ENCODE measurements around the gene GNAI1.

Gene GNAI1

DNA sequence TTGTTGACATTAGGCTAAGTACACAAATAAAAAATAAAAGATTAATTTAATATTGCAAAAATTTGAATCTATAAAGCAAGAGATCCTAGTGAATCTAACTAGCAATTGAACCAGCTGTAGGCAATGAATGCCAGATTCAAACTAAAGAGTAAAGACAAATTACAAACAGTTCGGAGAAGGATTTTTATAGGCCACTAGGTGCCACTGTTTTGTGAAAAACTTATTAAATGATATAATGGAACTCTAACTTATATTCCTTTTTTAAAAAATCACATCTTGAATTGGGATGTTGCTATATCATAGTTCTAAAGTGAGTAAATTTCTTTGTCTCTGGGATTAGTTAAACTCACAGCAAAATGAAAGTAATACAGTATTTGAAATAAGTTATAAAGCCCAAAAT, 39.1 kb upstream of the GNAI1 start:
- ChIA-PET POLR2A (ENCODE audit: low non-redundant PET) (no interaction called here), CTCF (interaction anchor here (0.5 kb wide), 1 partner anchor 490 kb away, joined by 4 read pairs; no protein-coding TSS in a partner anchor)
- H3K27ac ChIP-seq = no peak overlapping the region
- DNase-seq (ENCODE audit: low spot score) = no peak
- TF ChIP-seq, protein P1, sequence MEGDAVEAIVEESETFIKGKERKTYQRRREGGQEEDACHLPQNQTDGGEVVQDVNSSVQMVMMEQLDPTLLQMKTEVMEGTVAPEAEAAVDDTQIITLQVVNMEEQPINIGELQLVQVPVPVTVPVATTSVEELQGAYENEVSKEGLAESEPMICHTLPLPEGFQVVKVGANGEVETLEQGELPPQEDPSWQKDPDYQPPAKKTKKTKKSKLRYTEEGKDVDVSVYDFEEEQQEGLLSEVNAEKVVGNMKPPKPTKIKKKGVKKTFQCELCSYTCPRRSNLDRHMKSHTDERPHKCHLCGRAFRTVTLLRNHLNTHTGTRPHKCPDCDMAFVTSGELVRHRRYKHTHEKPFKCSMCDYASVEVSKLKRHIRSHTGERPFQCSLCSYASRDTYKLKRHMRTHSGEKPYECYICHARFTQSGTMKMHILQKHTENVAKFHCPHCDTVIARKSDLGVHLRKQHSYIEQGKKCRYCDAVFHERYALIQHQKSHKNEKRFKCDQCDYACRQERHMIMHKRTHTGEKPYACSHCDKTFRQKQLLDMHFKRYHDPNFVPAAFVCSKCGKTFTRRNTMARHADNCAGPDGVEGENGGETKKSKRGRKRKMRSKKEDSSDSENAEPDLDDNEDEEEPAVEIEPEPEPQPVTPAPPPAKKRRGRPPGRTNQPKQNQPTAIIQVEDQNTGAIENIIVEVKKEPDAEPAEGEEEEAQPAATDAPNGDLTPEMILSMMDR (conservative IDR thresholded peaks at IDR 0.05; ENCODE audit: low read depth) = peak; percentile 63

DNA sequence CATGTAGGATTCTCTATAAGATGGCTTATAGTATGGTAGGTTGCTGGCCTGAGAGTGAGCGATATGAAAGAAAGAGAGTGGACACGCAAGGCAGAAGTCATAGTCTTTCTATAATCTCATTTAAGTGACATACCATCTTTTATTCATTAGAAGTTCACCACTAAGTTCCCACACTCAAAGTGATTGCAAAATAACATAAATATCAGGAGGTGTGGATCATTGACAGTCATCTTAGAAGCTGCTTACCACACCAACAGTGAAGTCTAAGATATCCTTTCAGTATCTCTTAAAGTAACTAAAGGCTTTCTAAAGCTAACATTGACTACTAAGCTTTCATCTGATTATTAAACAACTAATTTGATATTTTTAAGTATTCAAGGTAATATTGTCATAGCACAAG, 36.9 kb upstream of the GNAI1 start:
- CTCF ChIA-PET = interaction anchor here (0.6 to 2.0 kb wide), 3 partner anchors 14 to 460 kb away, joined by 3 to 4 read pairs (median 4); no protein-coding TSS in a partner anchor
- POLR2A ChIA-PET (ENCODE audit: low non-redundant PET) = no interaction called here
- DNase-seq (ENCODE audit: low spot score) = no peak
- H3K27ac ChIP-seq = no peak overlapping the region
- TF ChIP-seq, protein P1 (conservative IDR thresholded peaks at IDR 0.05; ENCODE audit: low read depth) = no peak

DNA sequence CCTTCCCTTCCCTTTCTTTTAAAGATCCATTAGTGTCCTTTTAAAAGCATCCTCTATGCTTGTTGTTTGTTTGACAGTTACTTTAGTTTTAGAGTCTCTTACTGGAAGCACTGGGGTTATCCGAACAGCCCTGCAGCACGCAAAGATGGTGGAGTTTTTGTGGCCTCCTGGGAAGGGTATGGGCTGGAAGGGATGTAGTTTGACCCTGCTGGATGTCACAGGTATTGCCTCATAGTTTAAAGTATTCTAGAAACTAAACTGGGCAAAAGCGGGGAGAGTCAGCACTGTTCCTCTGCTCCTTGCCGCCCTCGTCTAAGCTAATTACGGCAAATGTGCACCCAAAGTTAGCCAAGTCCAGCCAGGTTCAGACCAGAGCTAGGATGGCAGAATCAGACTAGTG, 35.8 kb upstream of the GNAI1 start:
- CTCF ChIA-PET = interaction anchor here (0.6 to 2.0 kb wide), 4 partner anchors 9 to 293 kb away, joined by 3 to 6 read pairs (median 4); no protein-coding TSS in a partner anchor
- no peak for DNase-seq (ENCODE audit: low spot score)
- TF ChIP-seq, protein P1 (conservative IDR thresholded peaks at IDR 0.05; ENCODE audit: low read depth) = no peak
- H3K27ac ChIP-seq = no peak overlapping the region
- POLR2A ChIA-PET (ENCODE audit: low non-redundant PET) = no interaction called here

DNA sequence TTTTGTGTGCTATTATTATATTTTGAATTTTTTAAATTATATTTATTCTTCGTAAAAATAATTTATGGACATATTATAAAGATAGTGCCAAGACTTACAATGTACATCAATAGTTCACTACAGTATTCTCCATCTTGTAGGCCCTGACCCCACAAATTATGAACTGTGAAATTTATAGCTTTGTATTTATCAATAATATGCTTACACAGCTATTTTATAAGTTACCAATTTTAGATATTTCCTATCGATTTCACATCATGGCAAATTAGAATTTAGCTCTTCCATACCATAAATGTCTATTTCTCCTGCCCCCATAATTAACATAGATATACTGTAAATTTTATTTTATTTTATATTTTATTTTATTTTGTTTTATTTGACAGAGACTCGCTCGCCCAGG, 34.4 kb upstream of the GNAI1 start:
- H3K27ac ChIP-seq = no peak overlapping the region
- POLR2A ChIA-PET (ENCODE audit: low non-redundant PET) = no interaction called here
- TF ChIP-seq, protein P1 (conservative IDR thresholded peaks at IDR 0.05; ENCODE audit: low read depth) = no peak
- CTCF ChIA-PET = no interaction called here
- no peak for DNase-seq (ENCODE audit: low spot score)

DNA sequence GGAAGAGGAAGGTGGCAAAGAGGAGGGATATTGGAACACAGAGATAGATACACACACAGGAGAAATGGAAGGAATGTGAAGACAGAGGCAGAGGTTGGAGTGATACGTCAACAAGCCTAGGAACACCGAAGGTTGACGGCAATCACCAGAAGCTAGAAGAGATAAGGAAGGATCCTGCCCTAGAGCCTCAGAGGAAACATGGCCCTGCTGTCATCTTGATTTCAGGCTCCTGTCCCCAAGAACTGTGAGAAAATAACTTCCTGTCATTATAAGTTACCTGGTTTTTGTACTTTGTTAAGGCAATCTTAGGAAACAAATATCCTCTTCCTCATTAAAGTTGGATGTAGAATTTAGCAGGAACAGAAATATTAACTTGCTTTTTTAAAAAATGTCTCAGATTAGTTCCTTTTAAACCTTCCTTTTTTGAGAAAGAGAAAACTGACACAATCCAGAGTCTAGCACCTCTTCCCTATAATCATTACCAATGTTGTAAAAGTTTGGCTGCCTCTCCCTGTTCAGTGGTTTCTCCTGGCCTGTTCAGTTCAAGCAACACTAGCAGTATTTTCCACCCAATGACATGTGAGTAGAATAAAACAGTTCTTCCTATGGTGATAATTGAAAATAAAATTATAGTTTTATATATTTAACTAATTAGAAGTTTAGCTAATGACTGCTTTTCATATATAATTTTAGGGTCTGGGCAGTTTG, 28.8 kb upstream of the GNAI1 start:
- DNase-seq (ENCODE audit: low spot score) = no peak
- H3K27ac ChIP-seq = no peak overlapping the region
- TF ChIP-seq, protein P1 (conservative IDR thresholded peaks at IDR 0.05; ENCODE audit: low read depth) = no peak
- ChIA-PET CTCF (interaction anchor here (0.7 to 1.2 kb wide), 2 partner anchors 28 to 322 kb away, joined by 3 to 6 read pairs; no protein-coding TSS in a partner anchor), POLR2A (ENCODE audit: low non-redundant PET) (interaction anchor here (0.7 kb wide), 1 partner anchor 27 kb away, joined by 3 read pairs; no protein-coding TSS in a partner anchor)

DNA sequence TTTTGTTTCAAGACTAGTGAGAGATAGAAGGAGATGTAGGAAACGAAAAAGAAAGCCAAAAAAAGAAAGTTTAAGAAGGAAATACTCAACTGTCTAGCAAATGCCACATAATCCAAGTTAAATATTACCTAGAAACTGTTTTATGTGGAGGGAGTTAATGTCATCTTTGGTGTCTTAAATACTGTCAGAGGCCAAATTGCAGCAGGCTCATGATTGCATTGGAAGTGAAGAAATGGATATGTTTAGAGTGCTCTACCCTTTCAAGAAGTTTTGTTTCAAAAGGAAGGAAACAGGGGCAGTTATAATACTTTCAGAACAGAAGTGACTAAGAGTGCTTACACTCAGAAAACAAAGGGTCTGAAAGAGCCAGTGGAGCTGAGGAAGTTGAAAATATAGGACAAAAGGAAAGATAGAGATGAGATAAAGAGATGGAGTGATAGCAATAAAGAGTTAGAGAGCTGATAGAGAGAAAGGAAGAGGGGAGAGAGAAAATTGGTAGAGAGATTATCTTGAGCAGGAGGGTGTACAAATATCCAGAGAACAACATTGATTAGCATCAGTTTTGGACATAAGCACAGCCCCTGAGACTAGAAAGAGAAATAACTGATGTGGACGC, 28.0 kb upstream of the GNAI1 start:
- ChIA-PET POLR2A (ENCODE audit: low non-redundant PET) (no interaction called here), CTCF (interaction anchor here (0.7 to 1.2 kb wide), 2 partner anchors 27 to 322 kb away, joined by 3 to 6 read pairs; no protein-coding TSS in a partner anchor)
- no peak overlapping the region for H3K27ac ChIP-seq
- TF ChIP-seq, protein P1 (conservative IDR thresholded peaks at IDR 0.05; ENCODE audit: low read depth) = no peak
- no peak for DNase-seq (ENCODE audit: low spot score)
